ENCODE measurements around the gene TTC3. TPM values are rescaled to one million over a fixed set of nuclear protein-coding genes. Genes with fewer than 3 reads are reported as not detected.

The TTC3 gene
- total RNA-seq, 2 experiments from 2014 or later, result 73.5 to 90.0 TPM

GRCh38 chr21:37039411-37040075 lies 33.5 kb upstream of the TTC3 start:
- no peak overlapping the region for H3K4me3 ChIP-seq (ENCODE audit: low read depth, low read length, poor library complexity, severe bottlenecking)
- H3K9me2 ChIP-seq (ENCODE audit: insufficient read depth, low read length), result no peaks in the 10 kb centered on the region
- no peak overlapping the region for H3K27ac ChIP-seq (ENCODE audit: low read depth, low read length, poor library complexity, severe bottlenecking)
- no peaks in the 10 kb centered on the region for H3K36me3 ChIP-seq (ENCODE audit: insufficient read depth, low read length)
- no peak overlapping the region for H3K4me2 ChIP-seq (ENCODE audit: low read length)
- H3K9me3 ChIP-seq (ENCODE audit: low read length), result no peaks in the 10 kb centered on the region
- ChIA-PET CTCF (ENCODE audit: unreplicated experiment) (no interaction called here), POLR2A (interaction anchor here (0.6 to 0.9 kb wide), 3 partner anchors 17 to 24 kb away, joined by 3 to 5 read pairs (median 3); no protein-coding TSS in a partner anchor)
- TF ChIP-seq EZH2phosphoT487 (IDR thresholded peaks at IDR 0.05; ENCODE audit: borderline replicate concordance, low read depth, low read length) (no peak), CTCF (conservative IDR thresholded peaks at IDR 0.05; ENCODE audit: low read length) (no peak)
- H3K4me1 ChIP-seq (ENCODE audit: insufficient read depth, low read length, poor library complexity, severe bottlenecking), result peaks cover under 1% of the 10 kb centered on the region
- intact Hi-C loops (cut with micrococcal nuclease; ENCODE audit: unreplicated experiment), result no loop called here
- H3K79me2 ChIP-seq (ENCODE audit: insufficient read depth, low read depth, low read length), result no peaks in the 10 kb centered on the region
- H4K20me1 ChIP-seq (ENCODE audit: insufficient read depth, low read length), result no peaks in the 10 kb centered on the region
- H2AFZ ChIP-seq (ENCODE audit: low read length), result no peak overlapping the region
- no peak for DNase-seq (ENCODE audit: low spot score)
- no TSS peak for BruUV-seq (replicated peaks)

- intact Hi-C loops (cut with micrococcal nuclease; ENCODE audit: unreplicated experiment), result no loop called here
- CTCF ChIA-PET (ENCODE audit: unreplicated experiment), result no interaction called here
Measured at GRCh38 chr21:37040212-37040611, 32.8 kb upstream of the TTC3 start.

More at GRCh38 chr21:37040212-37040611, 32.8 kb upstream of the TTC3 start:
- DNase-seq (ENCODE audit: low spot score), result no peak
- H3K79me2 ChIP-seq (ENCODE audit: insufficient read depth, low read depth, low read length), result no peaks in the 10 kb centered on the region
- H3K9me2 ChIP-seq (ENCODE audit: insufficient read depth, low read length), result no peaks in the 10 kb centered on the region
- no peaks in the 10 kb centered on the region for H3K36me3 ChIP-seq (ENCODE audit: insufficient read depth, low read length)
- H4K20me1 ChIP-seq (ENCODE audit: insufficient read depth, low read length), result no peaks in the 10 kb centered on the region
- no peak overlapping the region for H3K27ac ChIP-seq (ENCODE audit: low read depth, low read length, poor library complexity, severe bottlenecking)
- no TSS peak for BruUV-seq (replicated peaks)
- H2AFZ ChIP-seq (ENCODE audit: low read length), result no peak overlapping the region
- POLR2A ChIA-PET, result interaction anchor here (0.9 kb wide), 1 partner anchor 16 kb away, joined by 3 read pairs; no protein-coding TSS in a partner anchor
- peaks cover 7% of the 10 kb centered on the region for H3K4me1 ChIP-seq (ENCODE audit: insufficient read depth, low read length, poor library complexity, severe bottlenecking)
- TF ChIP-seq EZH2phosphoT487 (IDR thresholded peaks at IDR 0.05; ENCODE audit: borderline replicate concordance, low read depth, low read length) (no peak), CTCF (conservative IDR thresholded peaks at IDR 0.05; ENCODE audit: low read length) (no peak)
- no peak overlapping the region for H3K4me3 ChIP-seq (ENCODE audit: low read depth, low read length, poor library complexity, severe bottlenecking)
- H3K9me3 ChIP-seq (ENCODE audit: low read length), result no peaks in the 10 kb centered on the region
- no peak overlapping the region for H3K4me2 ChIP-seq (ENCODE audit: low read length)
